Central memory CD8-positive, alpha-beta T cell (primary cell): ENCODE data around the gene HSFX3.
"Not testable (repeated sequence)": the region's sequence is repeated elsewhere in the genome, so short reads cannot be mapped to it uniquely, and the experiment has no call there.

ENCODE experiments used
- ATAC-seq: fragments of 150-1000 bp; cut with Tn5 transposase; replicated peaks from 2 replicates; pipeline ENCODE4 v1.10.0; 2022; ENCODE audit warnings: mild to moderate bottlenecking, moderate FRiP score, moderate number of reproducible peaks; ENCODE audit not compliant: poor library complexity, severe bottlenecking; ENCODE audit errors: extremely low read depth
- DNase-seq, 2 donors: peaks; one replicate each; pipeline ENCODE4 v3.0.0; 2021; ENCODE audit warnings: low spot score in 2 of 2
- H3K27ac Mint-ChIP-seq: one replicate; pipeline ENCODE4 v1.8.0; 2022; ENCODE audit warnings: low read depth, mild to moderate bottlenecking, moderate library complexity, mixed read lengths
- H3K27me3 Mint-ChIP-seq: one replicate; pipeline ENCODE4 v1.8.0; 2022; ENCODE audit warnings: mixed read lengths
- H3K36me3 Mint-ChIP-seq: one replicate; pipeline ENCODE4 v1.8.0; 2022; ENCODE audit warnings: mild to moderate bottlenecking, moderate library complexity, mixed read lengths; ENCODE audit not compliant: insufficient read depth
- H3K4me1 Mint-ChIP-seq: one replicate; pipeline ENCODE4 v1.8.0; 2022; ENCODE audit warnings: mixed read lengths
- H3K4me3 Mint-ChIP-seq: one replicate; pipeline ENCODE4 v1.8.0; 2022; ENCODE audit warnings: mild to moderate bottlenecking, moderate library complexity, mixed read lengths
- H3K9me3 Mint-ChIP-seq: one replicate; pipeline ENCODE4 v1.8.0; 2022; ENCODE audit warnings: mixed read lengths

HSFX3 gene

GRCh38 chrX:149549701-149550100 is at the start of gene HSFX3:
Gene HSFX3, minus strand, starts transcription at chrX:149549924. Its CDS starts 72 bp downstream, at chrX:149549852.
- not testable (repeated sequence) for DNase-seq, H3K4me1 Mint-ChIP-seq, H3K27me3 Mint-ChIP-seq, H3K4me3 Mint-ChIP-seq, ATAC-seq, H3K36me3 Mint-ChIP-seq, H3K9me3 Mint-ChIP-seq
- H3K27ac Mint-ChIP-seq, result peak within 1 kb of the TSS; percentile 62

- not testable (repeated sequence) for H3K4me1 Mint-ChIP-seq, H3K27ac Mint-ChIP-seq, H3K4me3 Mint-ChIP-seq, ATAC-seq, H3K27me3 Mint-ChIP-seq, H3K36me3 Mint-ChIP-seq, H3K9me3 Mint-ChIP-seq, DNase-seq
These were observed 48.9 kb upstream of the HSFX3 start for GRCh38 chrX:149598603-149599002.

- not testable (repeated sequence) for H3K4me1 Mint-ChIP-seq, H3K27me3 Mint-ChIP-seq, ATAC-seq, H3K27ac Mint-ChIP-seq, DNase-seq, H3K4me3 Mint-ChIP-seq, H3K36me3 Mint-ChIP-seq, H3K9me3 Mint-ChIP-seq
These were observed 46.2 kb upstream of the HSFX3 start for GRCh38 chrX:149595943-149596342.

GRCh38 chrX:149595214-149595613 is 45.5 kb upstream of the HSFX3 start, which contains the start of gene HSFX2:
Gene HSFX2, minus strand, starts transcription at chrX:149595314. Its CDS starts 614 bp downstream, at chrX:149594700.
- H3K36me3 Mint-ChIP-seq, DNase-seq, H3K9me3 Mint-ChIP-seq, H3K27ac Mint-ChIP-seq, H3K4me3 Mint-ChIP-seq, H3K4me1 Mint-ChIP-seq, H3K27me3 Mint-ChIP-seq, ATAC-seq: not testable (repeated sequence)

GRCh38 chrX:149590993-149591392 is 41.3 kb upstream of the HSFX3 start:
- not testable (repeated sequence) for H3K4me3 Mint-ChIP-seq, DNase-seq, H3K36me3 Mint-ChIP-seq, H3K27ac Mint-ChIP-seq, H3K9me3 Mint-ChIP-seq, H3K4me1 Mint-ChIP-seq, ATAC-seq, H3K27me3 Mint-ChIP-seq

GRCh38 chrX:149587359-149587758 is 37.6 kb upstream of the HSFX3 start, which contains the start of gene MAGEA9B:
Gene MAGEA9B, minus strand, starts transcription at chrX:149587459. Its CDS starts 4,280 bp downstream, at chrX:149583179.
- not testable (repeated sequence) for H3K27ac Mint-ChIP-seq, ATAC-seq, H3K36me3 Mint-ChIP-seq, H3K4me3 Mint-ChIP-seq, H3K4me1 Mint-ChIP-seq, DNase-seq, H3K27me3 Mint-ChIP-seq, H3K9me3 Mint-ChIP-seq

GRCh38 chrX:149585631-149586030 is 35.9 kb upstream of the HSFX3 start:
- not testable (repeated sequence) for DNase-seq, H3K9me3 Mint-ChIP-seq, H3K27me3 Mint-ChIP-seq, H3K27ac Mint-ChIP-seq, H3K4me3 Mint-ChIP-seq, ATAC-seq, H3K36me3 Mint-ChIP-seq, H3K4me1 Mint-ChIP-seq

- DNase-seq, H3K36me3 Mint-ChIP-seq, H3K27ac Mint-ChIP-seq, H3K4me3 Mint-ChIP-seq, H3K9me3 Mint-ChIP-seq, H3K4me1 Mint-ChIP-seq, H3K27me3 Mint-ChIP-seq: not testable (repeated sequence)
- ATAC-seq, result peak; percentile 72
These were observed 23.7 kb upstream of the HSFX3 start for GRCh38 chrX:149573456-149573855.

- Mint-ChIP-seq H3K4me1 (no peaks in the 10 kb centered on the region), H3K27ac (no peak overlapping the region), H3K27me3 (peaks cover 6% of the 10 kb centered on the region), H3K36me3 (no peaks in the 10 kb centered on the region), H3K4me3 (no peak overlapping the region), H3K9me3 (no peaks in the 10 kb centered on the region)
- ATAC-seq (no peak), DNase-seq (no peak)
These were observed 23.0 kb upstream of the HSFX3 start for GRCh38 chrX:149572743-149573142.

- Mint-ChIP-seq H3K36me3 (no peaks in the 10 kb centered on the region), H3K27ac (no peak overlapping the region), H3K4me1 (no peaks in the 10 kb centered on the region), H3K4me3 (no peak overlapping the region), H3K9me3 (no peaks in the 10 kb centered on the region), H3K27me3 (peaks cover 6% of the 10 kb centered on the region)
- ATAC-seq (no peak), DNase-seq (no peak)
These were observed 22.0 kb upstream of the HSFX3 start for GRCh38 chrX:149571770-149572169.

- no peaks in the 10 kb centered on the region for H3K4me1 Mint-ChIP-seq
- no peaks in the 10 kb centered on the region for H3K36me3 Mint-ChIP-seq
- no peak overlapping the region for H3K27ac Mint-ChIP-seq
- no peak for DNase-seq
- peaks cover 6% of the 10 kb centered on the region for H3K27me3 Mint-ChIP-seq
- no peak for ATAC-seq
- H3K4me3 Mint-ChIP-seq, result no peak overlapping the region
- H3K9me3 Mint-ChIP-seq, result no peaks in the 10 kb centered on the region
These were observed 20.9 kb upstream of the HSFX3 start for GRCh38 chrX:149570668-149571067.

- Mint-ChIP-seq H3K4me3 (no peak overlapping the region), H3K36me3 (no peaks in the 10 kb centered on the region), H3K27me3 (peaks cover 6% of the 10 kb centered on the region), H3K4me1 (no peaks in the 10 kb centered on the region), H3K9me3 (no peaks in the 10 kb centered on the region), H3K27ac (no peak overlapping the region)
- DNase-seq, result no peak
- ATAC-seq, result no peak
These were observed 20.0 kb upstream of the HSFX3 start for GRCh38 chrX:149569770-149570169.

- Mint-ChIP-seq H3K4me3 (no peak overlapping the region), H3K27ac (no peak overlapping the region), H3K4me1 (no peaks in the 10 kb centered on the region), H3K9me3 (no peaks in the 10 kb centered on the region), H3K27me3 (peaks cover 6% of the 10 kb centered on the region), H3K36me3 (no peaks in the 10 kb centered on the region)
- DNase-seq (no peak), ATAC-seq (no peak)
These were observed 19.1 kb upstream of the HSFX3 start for GRCh38 chrX:149568701-149569296.
